Lower lobe of right lung (tissue), 2 donors: ENCODE measurements around the gene ENTPD7. TPM values are rescaled to one million over a fixed set of nuclear protein-coding genes. Genes with fewer than 3 reads are reported as not detected.
A peak's percentile ranks its signal among the peaks of the same experiment; 100 is the strongest.
"Not testable (repeated sequence)": the region's sequence is repeated elsewhere in the genome, so short reads cannot be mapped to it uniquely, and the experiment has no call there.

Experiments used
- ATAC-seq, 2 donors: fragments of 200-7000 bp; cut with Tn5 transposase; one replicate each; pipeline ENCODE4 v1.9.1; 2020 to 2022; ENCODE audit warnings: mild to moderate bottlenecking in 2 of 2, moderate library complexity in 2 of 2
- DNase-seq: peaks from one replicate; pipeline ENCODE4 v3.0.0-alpha.2; 2020
- H3K27ac ChIP-seq: fragments of 200-600 bp; one replicate; pipeline ENCODE4 v1.8.0; 2022
- H3K27me3 ChIP-seq: fragments of 200-600 bp; one replicate; pipeline ENCODE4 v1.8.0; 2022; ENCODE audit warnings: low read depth
- H3K36me3 ChIP-seq: fragments of 200-600 bp; one replicate; pipeline ENCODE4 v1.8.0; 2022; ENCODE audit warnings: mild to moderate bottlenecking
- H3K4me1 ChIP-seq: fragments of 200-600 bp; one replicate; pipeline ENCODE4 v1.8.0; 2022
- H3K4me3 ChIP-seq: fragments of 200-600 bp; one replicate; pipeline ENCODE4 v1.8.0; 2022; ENCODE audit warnings: mild to moderate bottlenecking
- H3K9me3 ChIP-seq: fragments of 200-600 bp; one replicate; pipeline ENCODE4 v1.8.0; 2022
- CTCF ChIP-seq: fragments of 200-600 bp; IDR thresholded peaks from one replicate; pipeline ENCODE4 v1.8.0; 2022; ENCODE audit warnings: antibody characterized with exemption, mild to moderate bottlenecking
- intact Hi-C: fragments of 100-400 bp; cut with DNase I; formaldehyde crosslinking; loops from one replicate; pipeline ENCODE4 v1.11.0; 2022
- total RNA-seq: library from RNA; stranded (reverse); fragmentation: NEBNext Ultra II Directional; extraction: Animal tissue kit (Norgen Biotek cat#: 25700); gene quantifications from one replicate; pipeline ENCODE4 v1.2.1, GENCODE V29; 2021
- donor health status: DM: no; HTN: yes; CAD: no; lungs with severe emphysema.

The ENTPD7 gene
- total RNA-seq, 1 donor from 2014 or later = 8.1 TPM

- intact Hi-C loops = no loop called here
- Histone ChIP-seq H3K27ac (peak overlapping the region; percentile 94), H3K4me1 (peaks cover 38% of the 10 kb centered on the region), H3K36me3 (peaks cover 31% of the 10 kb centered on the region), H3K9me3 (no peaks in the 10 kb centered on the region), H3K27me3 (no peaks in the 10 kb centered on the region), H3K4me3 (peak overlapping the region; percentile 98)
- DNase-seq (no peak), ATAC-seq (peak in 1 of 2 donors; percentile 32)
- TF ChIP-seq CTCF = no peak
Measured at GRCh38 chr10:99731306-99732032, 72.2 kb downstream of the ENTPD7 start.

DNA sequence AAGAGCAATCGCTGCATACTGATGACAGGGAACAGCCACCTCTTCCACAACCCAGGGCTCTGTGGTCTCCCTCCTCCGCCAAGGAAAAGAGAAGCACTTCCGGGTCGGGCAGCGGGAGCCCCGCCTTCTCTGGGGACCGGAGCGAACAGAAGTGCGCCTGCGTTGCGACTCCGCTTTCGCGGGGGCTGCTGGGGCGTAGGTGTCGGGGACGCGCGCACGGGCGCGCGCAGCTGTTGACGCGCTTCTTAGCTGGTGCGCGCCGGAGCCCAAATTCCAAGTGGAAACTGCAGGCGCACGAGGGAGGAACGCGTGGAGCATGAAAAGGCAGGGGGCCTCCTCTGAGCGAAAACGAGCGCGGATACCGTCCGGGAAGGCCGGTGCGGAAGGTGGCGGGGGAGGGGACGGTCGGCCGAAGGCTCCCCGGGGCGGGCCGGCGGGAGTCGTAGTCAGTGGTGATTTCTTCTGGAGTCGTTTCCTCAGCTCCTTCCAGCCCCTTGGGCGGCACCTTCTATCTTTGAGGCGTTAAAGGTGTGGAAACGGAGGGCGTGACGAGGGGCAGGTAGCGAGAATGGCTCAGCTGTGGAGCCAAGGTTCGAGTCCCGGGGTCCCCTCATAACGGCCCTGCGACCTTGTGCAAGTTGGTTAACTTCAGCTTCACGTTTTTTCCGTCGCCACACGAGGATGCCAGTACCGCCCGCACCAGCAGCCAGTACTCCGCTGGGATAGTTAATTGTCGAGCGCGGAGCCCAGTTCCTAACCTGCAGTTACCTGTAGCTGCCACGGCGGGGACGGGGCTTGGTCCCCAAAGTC is 72.9 kb downstream of the ENTPD7 start, which contains the start of the genes COX15 and CUTC:
COX15 (minus strand) TSS at position 95 of the 810 bp plus-strand sequence; CDS start at position 17, 78 bp downstream.
CUTC (plus strand) TSS at position 202 of the 810 bp plus-strand sequence; CDS start at position 317, 115 bp downstream.
- no peaks in the 10 kb centered on the region for H3K27me3 ChIP-seq
- intact Hi-C loops = no loop called here
- peak; percentile 97 to 98 for ATAC-seq
- H3K27ac ChIP-seq = peak within 1 kb of the TSS; percentile 94
- peak; percentile 98 for DNase-seq
- peak; percentile 42 for TF ChIP-seq CTCF
- H3K9me3 ChIP-seq = no peaks in the 10 kb centered on the region
- peaks cover 31% of the 10 kb centered on the region for H3K36me3 ChIP-seq
- H3K4me3 ChIP-seq = peak within 1 kb of the TSS; percentile 98
- H3K4me1 ChIP-seq = peaks cover 38% of the 10 kb centered on the region

GRCh38 chr10:99733366-99733765 is 74.1 kb downstream of the ENTPD7 start:
- Histone ChIP-seq H3K9me3 (no peaks in the 10 kb centered on the region), H3K4me3 (peak overlapping the region; percentile 98), H3K27me3 (no peaks in the 10 kb centered on the region), H3K36me3 (peaks cover 29% of the 10 kb centered on the region), H3K4me1 (peaks cover 38% of the 10 kb centered on the region), H3K27ac (no peak overlapping the region)
- no peak for TF ChIP-seq CTCF
- DNase-seq = no peak
- peak in 1 of 2 donors; percentile 28 for ATAC-seq
- intact Hi-C loops = no loop called here

- H3K4me3 ChIP-seq, H3K27me3 ChIP-seq, H3K9me3 ChIP-seq, ATAC-seq, DNase-seq, H3K27ac ChIP-seq, intact Hi-C loops: not testable (repeated sequence)
- Histone ChIP-seq H3K36me3 (peaks cover 24% of the 10 kb centered on the region), H3K4me1 (peaks cover 38% of the 10 kb centered on the region)
Measured at GRCh38 chr10:99734111-99734510, 74.8 kb downstream of the ENTPD7 start.

GRCh38 chr10:99740260-99740659 is 81.0 kb downstream of the ENTPD7 start:
- H3K36me3 ChIP-seq = peaks cover 85% of the 10 kb centered on the region
- H3K4me3 ChIP-seq = no peak overlapping the region
- TF ChIP-seq CTCF = no peak
- intact Hi-C loops = no loop called here
- no peak overlapping the region for H3K27ac ChIP-seq
- H3K27me3 ChIP-seq = no peaks in the 10 kb centered on the region
- ATAC-seq = no peak
- H3K4me1 ChIP-seq = no peaks in the 10 kb centered on the region
- no peak for DNase-seq
- peaks cover 12% of the 10 kb centered on the region for H3K9me3 ChIP-seq
